GM23338 (cell line): ENCODE measurements around the gene PODN. TPM values are rescaled to one million over a fixed set of nuclear protein-coding genes. Genes with fewer than 3 reads are reported as not detected.

Source experiments
- ATAC-seq: fragments of 200-7000 bp; cut with Tn5 transposase; 3 replicates; pipeline ENCODE4 v1.9.1; 2020
- DNase-seq: peaks from one replicate; pipeline ENCODE4 v3.0.0-alpha.2; 2015; ENCODE audit warnings: low spot score
- H2AFZ ChIP-seq: fragments of 200-600 bp; sonication (generic); 2 replicates; pipeline ENCODE4 v1.8.0; 2016; ENCODE audit warnings: antibody characterized with exemption, mild to moderate bottlenecking, moderate library complexity
- H3F3A ChIP-seq: fragments of 200-600 bp; sonication (generic); replicated peaks from 2 replicates; pipeline ENCODE4 v1.8.0; 2017; ENCODE audit warnings: antibody characterized with exemption, mixed run types, low read depth
- H3K27ac ChIP-seq: fragments of 200-600 bp; sonication (generic); 2 replicates; pipeline ENCODE4 v1.6.1; 2016; ENCODE audit warnings: low read depth
- H3K27me3 ChIP-seq: fragments of 200-600 bp; sonication (generic); 2 replicates; pipeline ENCODE4 v1.8.0; 2016; ENCODE audit warnings: mild to moderate bottlenecking, mixed run types, moderate library complexity; ENCODE audit not compliant: insufficient read depth
- H3K36me3 ChIP-seq: fragments of 200-600 bp; sonication (generic); 2 replicates; pipeline ENCODE4 v1.8.0; 2016; ENCODE audit warnings: mild to moderate bottlenecking; ENCODE audit not compliant: insufficient read depth
- H3K4me1 ChIP-seq: fragments of 200-600 bp; sonication (generic); 2 replicates; pipeline ENCODE4 v1.8.0; 2016; ENCODE audit warnings: mild to moderate bottlenecking, moderate library complexity; ENCODE audit not compliant: insufficient read depth
- H3K4me2 ChIP-seq: fragments of 200-600 bp; sonication (generic); 2 replicates; pipeline ENCODE4 v1.7.1; 2017; ENCODE audit warnings: mixed run types
- H3K4me3 ChIP-seq: fragments of 200-600 bp; sonication (generic); 2 replicates; pipeline ENCODE4 v1.6.1; 2016; ENCODE audit warnings: mixed run types
- H3K79me2 ChIP-seq: fragments of 200-600 bp; sonication (generic); replicated peaks from 2 replicates; pipeline ENCODE4 v1.8.0; 2017; ENCODE audit warnings: mild to moderate bottlenecking; ENCODE audit not compliant: insufficient read depth
- H3K9me2 ChIP-seq: fragments of 200-600 bp; sonication (generic); 2 replicates; pipeline ENCODE4 v1.8.0; 2017; ENCODE audit not compliant: insufficient read depth
- H4K20me1 ChIP-seq: fragments of 200-600 bp; sonication (generic); replicated peaks from 2 replicates; pipeline ENCODE4 v1.8.0; 2017; ENCODE audit warnings: mild to moderate bottlenecking; ENCODE audit not compliant: insufficient read depth
- H3K27ac Mint-ChIP-seq: 2 replicates; pipeline ENCODE4 v1.8.0; 2020; ENCODE audit warnings: inconsistent platforms, mild to moderate bottlenecking, moderate library complexity, mixed read lengths
- H3K27me3 Mint-ChIP-seq: 3 replicates; pipeline ENCODE4 v1.8.0; 2022; ENCODE audit warnings: low read depth, mild to moderate bottlenecking, moderate library complexity, mixed read lengths, inconsistent platforms; ENCODE audit not compliant: insufficient read depth, poor library complexity
- H3K36me3 Mint-ChIP-seq: 3 replicates; pipeline ENCODE4 v1.8.0; 2021; ENCODE audit warnings: low read depth, mild to moderate bottlenecking, inconsistent platforms, moderate library complexity, mixed read lengths
- H3K4me1 Mint-ChIP-seq: 3 replicates; pipeline ENCODE4 v1.8.0; 2020; ENCODE audit warnings: mild to moderate bottlenecking, inconsistent platforms, mixed read lengths
- H3K4me3 Mint-ChIP-seq: 3 replicates; pipeline ENCODE4 v1.8.0; 2021; ENCODE audit warnings: moderate library complexity, mild to moderate bottlenecking, inconsistent platforms, mixed read lengths
- H3K9me3 Mint-ChIP-seq: 3 replicates; pipeline ENCODE4 v1.8.0; 2020; ENCODE audit warnings: moderate library complexity, mild to moderate bottlenecking, inconsistent platforms, mixed read lengths
- CREB1 ChIP-seq: fragments of 250-450 bp; sonication (Bioruptor Pico); IDR thresholded peaks from 2 replicates; pipeline ENCODE4 v1.5.0; 2020; ENCODE audit warnings: low read depth, mild to moderate bottlenecking, moderate library complexity
- EZH2 ChIP-seq: fragments of 200-600 bp; sonication (generic); IDR thresholded peaks from one replicate; pipeline ENCODE4 v1.8.0; 2017; ENCODE audit warnings: antibody characterized with exemption, mild to moderate bottlenecking, low read depth; ENCODE audit not compliant: unreplicated experiment
- EZH2phosphoT487 ChIP-seq: fragments of 200-600 bp; sonication (generic); IDR thresholded peaks from one replicate; pipeline ENCODE4 v1.8.1; 2018; ENCODE audit warnings: antibody characterized with exemption; ENCODE audit not compliant: unreplicated experiment
- JUNB ChIP-seq: IDR thresholded peaks from one replicate; pipeline ENCODE4 v1.6.1; 2016; ENCODE audit warnings: antibody characterized with exemption; ENCODE audit not compliant: unreplicated experiment
- NANOG ChIP-seq: IDR thresholded peaks from 2 replicates; pipeline ENCODE4 v1.6.1; 2016; ENCODE audit warnings: antibody characterized with exemption, borderline replicate concordance
- POLR2AphosphoS5 ChIP-seq: IDR thresholded peaks from 2 replicates; pipeline ENCODE4 v1.6.1; 2016; ENCODE audit warnings: antibody characterized with exemption, low read depth
- STAT1 ChIP-seq: IDR thresholded peaks from one replicate; pipeline ENCODE4 v1.6.1; 2016; ENCODE audit warnings: antibody characterized with exemption; ENCODE audit not compliant: unreplicated experiment
- ZNF114 ChIP-seq: fragments of 250-450 bp; sonication (Bioruptor Pico); IDR thresholded peaks from 2 replicates; pipeline ENCODE4 v1.5.0; 2020; ENCODE audit warnings: mild to moderate bottlenecking, moderate library complexity
- ZNF331 ChIP-seq: fragments of 250-450 bp; sonication (Bioruptor Pico); IDR thresholded peaks from 2 replicates; pipeline ENCODE4 v1.5.0; 2020; ENCODE audit warnings: low read depth, mild to moderate bottlenecking, moderate library complexity
- polyA plus RNA-seq: library from polyadenylated mRNA; unstranded; fragments of >200 nt; fragmentation: Nextera tagmentation; extraction: Ambion mirVana; gene quantifications from 2 replicates; pipeline ENCODE4 v1.2.1, GENCODE V29; 2016
- total RNA-seq: library from RNA; depleted of rRNA; stranded (reverse); fragments of >200 nt; shearing (Covaris generic); gene quantifications from 2 replicates; pipeline ENCODE4 v1.2.3, GENCODE V29; 2014
- TF ChIP-seq, protein P1 (sequence below): fragments of 250-450 bp; sonication (Bioruptor Pico); IDR thresholded peaks from 2 replicates; pipeline ENCODE4 v1.5.0; 2020; ENCODE audit warnings: mild to moderate bottlenecking, moderate library complexity
- TF ChIP-seq, protein P2 (sequence below): IDR thresholded peaks from one replicate; pipeline ENCODE4 v1.6.1; 2018; ENCODE audit warnings: antibody characterized with exemption; ENCODE audit not compliant: unreplicated experiment
- TF ChIP-seq, protein P3 (sequence below), 2 experiments: fragments of 200-600 bp in 1 of 2; sonication (generic) in 1 of 2; conservative IDR thresholded peaks; 2 replicates each; pipeline versions ENCODE4 v1.5.1 to v1.6.1; 2016 to 2017; ENCODE audit warnings: antibody characterized with exemption in 2 of 2, low read depth in 2 of 2, mild to moderate bottlenecking in 2 of 2, moderate library complexity in 1 of 2
- TF ChIP-seq, protein P4 (sequence below): IDR thresholded peaks from 2 replicates; pipeline ENCODE4 v1.6.1; 2016; ENCODE audit warnings: antibody characterized with exemption

Gene PODN
- total and polyA plus RNA-seq, 2 experiments from 2014 or later = 0.16 to 0.24 TPM

DNA sequence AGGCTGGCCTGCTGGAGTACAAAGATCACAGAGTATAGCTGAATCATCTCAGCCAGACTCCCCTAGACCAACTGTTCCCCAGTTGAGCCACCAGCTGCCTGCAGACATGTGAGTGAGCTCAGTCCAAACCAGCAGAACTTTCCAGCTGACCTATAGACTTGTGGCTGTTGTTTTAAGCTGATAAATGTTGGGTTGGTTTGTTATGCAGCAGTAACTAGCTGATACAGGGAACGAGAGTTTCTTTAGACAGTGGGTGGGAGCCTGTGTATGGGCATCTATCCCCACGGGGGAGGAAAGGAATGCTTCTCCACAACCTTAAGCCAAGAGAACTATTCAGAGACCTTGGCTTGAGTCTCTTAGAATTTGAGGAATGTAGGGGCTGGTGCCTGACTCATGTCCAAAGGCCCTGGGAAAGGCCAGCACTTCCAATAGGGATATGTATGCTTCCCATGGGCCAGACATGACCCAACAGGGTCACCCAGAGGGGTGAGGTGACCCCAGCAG is 50.3 kb downstream of the PODN start:
- no peak overlapping the region for H3K4me3 Mint-ChIP-seq
- 0 out of 3 replicates have a peak, but pooled peaks cover 5% of the 10 kb centered on the region for H3K9me3 Mint-ChIP-seq
- Histone ChIP-seq H3K27me3 (no peaks in the 10 kb centered on the region), H3K9me2 (no peaks in the 10 kb centered on the region), H3K4me3 (no peak overlapping the region), H2AFZ (no peak overlapping the region), H4K20me1 (no peaks in the 10 kb centered on the region), H3K4me2 (no peak overlapping the region), H3K4me1 (peaks cover 15% of the 10 kb centered on the region), H3K79me2 (no peaks in the 10 kb centered on the region), H3K36me3 (no peaks in the 10 kb centered on the region), H3K27ac (no peak overlapping the region), H3F3A (no peaks in the 10 kb centered on the region)
- TF ChIP-seq CREB1 (CRISPR knock-in tag) (no peak), STAT1 (no peak), EZH2 (no peak), JUNB (no peak), EZH2phosphoT487 (no peak), POLR2AphosphoS5 (no peak), NANOG (no peak), ZNF331 (no peak), ZNF114 (CRISPR knock-in tag) (no peak)
- TF ChIP-seq, protein P1, sequence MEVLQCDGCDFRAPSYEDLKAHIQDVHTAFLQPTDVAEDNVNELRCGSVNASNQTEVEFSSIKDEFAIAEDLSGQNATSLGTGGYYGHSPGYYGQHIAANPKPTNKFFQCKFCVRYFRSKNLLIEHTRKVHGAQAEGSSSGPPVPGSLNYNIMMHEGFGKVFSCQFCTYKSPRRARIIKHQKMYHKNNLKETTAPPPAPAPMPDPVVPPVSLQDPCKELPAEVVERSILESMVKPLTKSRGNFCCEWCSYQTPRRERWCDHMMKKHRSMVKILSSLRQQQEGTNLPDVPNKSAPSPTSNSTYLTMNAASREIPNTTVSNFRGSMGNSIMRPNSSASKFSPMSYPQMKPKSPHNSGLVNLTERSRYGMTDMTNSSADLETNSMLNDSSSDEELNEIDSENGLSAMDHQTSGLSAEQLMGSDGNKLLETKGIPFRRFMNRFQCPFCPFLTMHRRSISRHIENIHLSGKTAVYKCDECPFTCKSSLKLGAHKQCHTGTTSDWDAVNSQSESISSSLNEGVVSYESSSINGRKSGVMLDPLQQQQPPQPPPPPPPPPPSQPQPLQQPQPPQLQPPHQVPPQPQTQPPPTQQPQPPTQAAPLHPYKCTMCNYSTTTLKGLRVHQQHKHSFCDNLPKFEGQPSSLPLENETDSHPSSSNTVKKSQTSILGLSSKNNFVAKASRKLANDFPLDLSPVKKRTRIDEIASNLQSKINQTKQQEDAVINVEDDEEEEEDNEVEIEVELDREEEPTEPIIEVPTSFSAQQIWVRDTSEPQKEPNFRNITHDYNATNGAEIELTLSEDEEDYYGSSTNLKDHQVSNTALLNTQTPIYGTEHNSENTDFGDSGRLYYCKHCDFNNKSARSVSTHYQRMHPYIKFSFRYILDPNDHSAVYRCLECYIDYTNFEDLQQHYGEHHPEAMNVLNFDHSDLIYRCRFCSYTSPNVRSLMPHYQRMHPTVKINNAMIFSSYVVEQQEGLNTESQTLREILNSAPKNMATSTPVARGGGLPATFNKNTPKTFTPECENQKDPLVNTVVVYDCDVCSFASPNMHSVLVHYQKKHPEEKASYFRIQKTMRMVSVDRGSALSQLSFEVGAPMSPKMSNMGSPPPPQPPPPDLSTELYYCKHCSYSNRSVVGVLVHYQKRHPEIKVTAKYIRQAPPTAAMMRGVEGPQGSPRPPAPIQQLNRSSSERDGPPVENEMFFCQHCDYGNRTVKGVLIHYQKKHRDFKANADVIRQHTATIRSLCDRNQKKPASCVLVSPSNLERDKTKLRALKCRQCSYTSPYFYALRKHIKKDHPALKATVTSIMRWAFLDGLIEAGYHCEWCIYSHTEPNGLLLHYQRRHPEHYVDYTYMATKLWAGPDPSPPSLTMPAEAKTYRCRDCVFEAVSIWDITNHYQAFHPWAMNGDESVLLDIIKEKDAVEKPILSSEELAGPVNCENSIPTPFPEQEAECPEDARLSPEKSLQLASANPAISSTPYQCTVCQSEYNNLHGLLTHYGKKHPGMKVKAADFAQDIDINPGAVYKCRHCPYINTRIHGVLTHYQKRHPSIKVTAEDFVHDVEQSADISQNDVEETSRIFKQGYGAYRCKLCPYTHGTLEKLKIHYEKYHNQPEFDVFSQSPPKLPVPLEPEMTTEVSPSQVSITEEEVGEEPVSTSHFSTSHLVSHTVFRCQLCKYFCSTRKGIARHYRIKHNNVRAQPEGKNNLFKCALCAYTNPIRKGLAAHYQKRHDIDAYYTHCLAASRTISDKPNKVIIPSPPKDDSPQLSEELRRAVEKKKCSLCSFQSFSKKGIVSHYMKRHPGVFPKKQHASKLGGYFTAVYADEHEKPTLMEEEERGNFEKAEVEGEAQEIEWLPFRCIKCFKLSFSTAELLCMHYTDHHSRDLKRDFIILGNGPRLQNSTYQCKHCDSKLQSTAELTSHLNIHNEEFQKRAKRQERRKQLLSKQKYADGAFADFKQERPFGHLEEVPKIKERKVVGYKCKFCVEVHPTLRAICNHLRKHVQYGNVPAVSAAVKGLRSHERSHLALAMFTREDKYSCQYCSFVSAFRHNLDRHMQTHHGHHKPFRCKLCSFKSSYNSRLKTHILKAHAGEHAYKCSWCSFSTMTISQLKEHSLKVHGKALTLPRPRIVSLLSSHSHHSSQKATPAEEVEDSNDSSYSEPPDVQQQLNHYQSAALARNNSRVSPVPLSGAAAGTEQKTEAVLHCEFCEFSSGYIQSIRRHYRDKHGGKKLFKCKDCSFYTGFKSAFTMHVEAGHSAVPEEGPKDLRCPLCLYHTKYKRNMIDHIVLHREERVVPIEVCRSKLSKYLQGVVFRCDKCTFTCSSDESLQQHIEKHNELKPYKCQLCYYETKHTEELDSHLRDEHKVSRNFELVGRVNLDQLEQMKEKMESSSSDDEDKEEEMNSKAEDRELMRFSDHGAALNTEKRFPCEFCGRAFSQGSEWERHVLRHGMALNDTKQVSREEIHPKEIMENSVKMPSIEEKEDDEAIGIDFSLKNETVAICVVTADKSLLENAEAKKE (CRISPR knock-in tag) = no peak
- TF ChIP-seq, protein P2, sequence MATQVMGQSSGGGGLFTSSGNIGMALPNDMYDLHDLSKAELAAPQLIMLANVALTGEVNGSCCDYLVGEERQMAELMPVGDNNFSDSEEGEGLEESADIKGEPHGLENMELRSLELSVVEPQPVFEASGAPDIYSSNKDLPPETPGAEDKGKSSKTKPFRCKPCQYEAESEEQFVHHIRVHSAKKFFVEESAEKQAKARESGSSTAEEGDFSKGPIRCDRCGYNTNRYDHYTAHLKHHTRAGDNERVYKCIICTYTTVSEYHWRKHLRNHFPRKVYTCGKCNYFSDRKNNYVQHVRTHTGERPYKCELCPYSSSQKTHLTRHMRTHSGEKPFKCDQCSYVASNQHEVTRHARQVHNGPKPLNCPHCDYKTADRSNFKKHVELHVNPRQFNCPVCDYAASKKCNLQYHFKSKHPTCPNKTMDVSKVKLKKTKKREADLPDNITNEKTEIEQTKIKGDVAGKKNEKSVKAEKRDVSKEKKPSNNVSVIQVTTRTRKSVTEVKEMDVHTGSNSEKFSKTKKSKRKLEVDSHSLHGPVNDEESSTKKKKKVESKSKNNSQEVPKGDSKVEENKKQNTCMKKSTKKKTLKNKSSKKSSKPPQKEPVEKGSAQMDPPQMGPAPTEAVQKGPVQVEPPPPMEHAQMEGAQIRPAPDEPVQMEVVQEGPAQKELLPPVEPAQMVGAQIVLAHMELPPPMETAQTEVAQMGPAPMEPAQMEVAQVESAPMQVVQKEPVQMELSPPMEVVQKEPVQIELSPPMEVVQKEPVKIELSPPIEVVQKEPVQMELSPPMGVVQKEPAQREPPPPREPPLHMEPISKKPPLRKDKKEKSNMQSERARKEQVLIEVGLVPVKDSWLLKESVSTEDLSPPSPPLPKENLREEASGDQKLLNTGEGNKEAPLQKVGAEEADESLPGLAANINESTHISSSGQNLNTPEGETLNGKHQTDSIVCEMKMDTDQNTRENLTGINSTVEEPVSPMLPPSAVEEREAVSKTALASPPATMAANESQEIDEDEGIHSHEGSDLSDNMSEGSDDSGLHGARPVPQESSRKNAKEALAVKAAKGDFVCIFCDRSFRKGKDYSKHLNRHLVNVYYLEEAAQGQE = no peak
- TF ChIP-seq, protein P3, sequence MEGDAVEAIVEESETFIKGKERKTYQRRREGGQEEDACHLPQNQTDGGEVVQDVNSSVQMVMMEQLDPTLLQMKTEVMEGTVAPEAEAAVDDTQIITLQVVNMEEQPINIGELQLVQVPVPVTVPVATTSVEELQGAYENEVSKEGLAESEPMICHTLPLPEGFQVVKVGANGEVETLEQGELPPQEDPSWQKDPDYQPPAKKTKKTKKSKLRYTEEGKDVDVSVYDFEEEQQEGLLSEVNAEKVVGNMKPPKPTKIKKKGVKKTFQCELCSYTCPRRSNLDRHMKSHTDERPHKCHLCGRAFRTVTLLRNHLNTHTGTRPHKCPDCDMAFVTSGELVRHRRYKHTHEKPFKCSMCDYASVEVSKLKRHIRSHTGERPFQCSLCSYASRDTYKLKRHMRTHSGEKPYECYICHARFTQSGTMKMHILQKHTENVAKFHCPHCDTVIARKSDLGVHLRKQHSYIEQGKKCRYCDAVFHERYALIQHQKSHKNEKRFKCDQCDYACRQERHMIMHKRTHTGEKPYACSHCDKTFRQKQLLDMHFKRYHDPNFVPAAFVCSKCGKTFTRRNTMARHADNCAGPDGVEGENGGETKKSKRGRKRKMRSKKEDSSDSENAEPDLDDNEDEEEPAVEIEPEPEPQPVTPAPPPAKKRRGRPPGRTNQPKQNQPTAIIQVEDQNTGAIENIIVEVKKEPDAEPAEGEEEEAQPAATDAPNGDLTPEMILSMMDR (conservative IDR thresholded peaks at IDR 0.05; ENCODE audit: low read depth in 2 of 2) = no peak
- TF ChIP-seq, protein P4, sequence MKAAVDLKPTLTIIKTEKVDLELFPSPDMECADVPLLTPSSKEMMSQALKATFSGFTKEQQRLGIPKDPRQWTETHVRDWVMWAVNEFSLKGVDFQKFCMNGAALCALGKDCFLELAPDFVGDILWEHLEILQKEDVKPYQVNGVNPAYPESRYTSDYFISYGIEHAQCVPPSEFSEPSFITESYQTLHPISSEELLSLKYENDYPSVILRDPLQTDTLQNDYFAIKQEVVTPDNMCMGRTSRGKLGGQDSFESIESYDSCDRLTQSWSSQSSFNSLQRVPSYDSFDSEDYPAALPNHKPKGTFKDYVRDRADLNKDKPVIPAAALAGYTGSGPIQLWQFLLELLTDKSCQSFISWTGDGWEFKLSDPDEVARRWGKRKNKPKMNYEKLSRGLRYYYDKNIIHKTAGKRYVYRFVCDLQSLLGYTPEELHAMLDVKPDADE = no peak
- H3K4me1 Mint-ChIP-seq = peaks cover 33% of the 10 kb centered on the region
- DNase-seq (no peak), ATAC-seq (no peak)
- H3K27me3 Mint-ChIP-seq = peaks cover 9% of the 10 kb centered on the region
- no peak overlapping the region for H3K27ac Mint-ChIP-seq
- no peaks in the 10 kb centered on the region; the same call in 2 of the 3 replicates for H3K36me3 Mint-ChIP-seq
